ACHN (cell line): ENCODE results near the gene ADCY4.
"Not testable (repeated sequence)": the region's sequence is repeated elsewhere in the genome, so short reads cannot be mapped to it uniquely, and the experiment has no call there.

Experiments used
- DNase-seq: peaks from one replicate; pipeline ENCODE4 v3.0.0-alpha.2; 2015
- in situ Hi-C: cut with HindIII; loops from 2 replicates; pipeline ENCODE4 v1.10.0; 2017; ENCODE audit warnings: low sequenced_read_pairs, low pct_ligation_motif_present, low pct_unique_long_range_greater_than_20kb

Gene ADCY4

GRCh38 chr14:24334431-24335291 is at the start of gene ADCY4:
TSS of gene ADCY4 (minus strand) at chr14:24335071. CDS start at chr14:24334652, 419 bp downstream.
- in situ Hi-C loops: no loop called here
- DNase-seq: no peak

DNA sequence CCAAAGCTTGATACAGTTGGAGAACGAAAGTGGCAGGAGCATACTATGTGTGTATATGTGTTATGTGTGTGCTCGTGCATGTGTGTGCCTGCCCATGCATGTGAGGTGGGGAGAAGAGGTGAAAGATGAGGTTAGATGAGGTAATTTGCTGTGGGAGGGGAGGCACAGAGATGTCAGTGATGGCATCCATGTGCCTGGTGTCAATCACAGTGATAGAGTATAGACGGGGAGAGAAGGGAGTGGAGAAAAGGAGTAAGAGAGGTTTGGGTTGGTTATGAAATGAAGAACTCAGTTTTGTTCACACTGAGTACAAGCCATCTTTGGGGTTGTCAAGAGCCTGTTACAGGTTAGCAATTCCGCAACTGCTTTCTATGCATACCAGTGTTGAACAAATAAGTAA is 49.3 kb upstream of the ADCY4 start:
- no peak for DNase-seq

GRCh38 chr14:24382064-24382371 is 47.1 kb upstream of the ADCY4 start:
- in situ Hi-C loops: no loop called here
- no peak for DNase-seq

More for the DNA sequence above, 49.3 kb upstream of the ADCY4 start:
- in situ Hi-C loops: no loop called here

- DNase-seq: no peak
- in situ Hi-C loops: no loop called here
These were observed 46.6 kb upstream of the ADCY4 start for GRCh38 chr14:24381363-24382063.

DNA sequence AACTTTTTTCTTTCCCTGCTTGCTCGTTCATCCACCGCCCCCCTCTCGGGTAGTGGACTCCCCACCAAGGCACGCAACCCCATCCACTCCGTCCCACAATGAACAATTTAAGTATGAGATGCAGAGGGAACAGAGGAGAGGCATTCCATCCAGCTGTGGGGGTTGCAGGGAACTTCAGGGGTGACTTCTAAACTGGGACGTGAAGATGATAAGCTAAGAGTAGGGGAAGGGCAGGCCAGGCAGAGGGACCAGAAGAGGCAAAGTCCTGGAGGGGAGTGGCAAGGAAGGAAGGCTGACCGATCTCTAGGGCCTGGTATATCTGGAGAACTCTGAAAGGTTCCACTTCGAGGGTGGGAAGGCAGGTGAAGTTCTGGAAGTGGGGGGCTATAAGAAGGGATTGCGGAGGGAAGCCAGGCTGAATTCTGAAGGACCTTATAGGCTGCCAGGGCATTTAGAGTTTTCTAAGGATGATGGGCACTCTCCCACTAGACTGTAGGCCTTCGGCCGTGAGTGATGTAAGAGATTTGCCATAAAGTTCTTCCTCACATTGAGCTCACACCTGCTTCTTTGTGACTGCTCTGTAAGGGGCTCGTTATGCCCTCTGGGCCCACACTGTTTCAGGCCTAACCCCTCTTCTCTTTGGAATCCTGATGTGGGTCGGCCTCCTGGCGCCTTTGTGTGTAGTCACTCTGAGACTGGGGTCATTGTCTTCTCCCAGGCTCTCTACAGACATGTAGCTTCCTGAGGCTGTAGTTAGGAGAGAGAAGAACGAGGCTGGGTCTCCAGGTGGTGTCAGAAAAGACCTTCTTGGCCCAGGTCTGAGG is 45.2 kb upstream of the ADCY4 start:
- in situ Hi-C loops: no loop called here
- DNase-seq: no peak

DNA sequence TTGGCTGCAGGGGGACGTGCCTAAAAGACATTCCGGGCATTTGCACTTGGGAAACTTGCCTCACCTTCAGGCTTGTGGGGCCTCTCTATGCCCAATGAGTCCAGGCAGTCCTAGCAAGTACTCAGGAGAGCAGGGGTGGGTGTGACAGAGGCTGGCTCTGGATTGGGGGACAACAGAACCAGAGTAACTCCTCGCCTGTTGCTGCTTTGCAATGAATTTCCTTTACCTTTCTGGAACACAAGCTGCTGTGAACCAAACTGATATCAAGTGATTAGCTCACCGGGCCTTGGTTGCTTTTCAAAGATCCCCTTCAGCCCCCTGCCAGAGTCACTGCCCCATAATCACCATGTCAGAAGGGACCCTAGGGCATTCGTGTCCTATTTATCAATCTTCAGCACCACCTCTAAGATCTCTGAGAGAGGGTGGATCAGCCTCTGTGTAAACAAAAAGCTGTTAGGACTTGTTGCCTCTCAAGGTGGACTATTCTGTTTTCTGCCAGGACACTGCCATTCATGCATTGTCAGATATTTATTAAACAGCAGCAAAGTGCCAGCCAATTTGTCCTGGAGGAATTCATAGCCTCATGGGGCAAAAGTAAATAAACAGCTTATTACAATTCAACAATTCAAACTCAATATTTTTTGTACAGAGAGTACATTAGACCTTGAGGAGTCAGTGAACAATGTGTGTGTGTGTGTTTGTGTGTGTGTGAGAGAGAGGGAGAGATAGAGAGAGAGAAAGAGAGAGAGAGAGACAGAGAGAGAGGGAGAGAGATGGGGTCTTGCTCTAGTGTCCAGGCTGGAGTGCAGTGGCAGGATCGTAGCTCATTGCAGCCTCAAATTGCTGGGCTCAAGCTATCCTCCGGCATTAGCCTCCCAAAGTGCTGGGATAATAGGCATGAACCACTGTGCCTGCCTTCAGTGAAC is 44.4 kb upstream of the ADCY4 start:
- in situ Hi-C loops: no loop called here
- no peak for DNase-seq

GRCh38 chr14:24378327-24378726 is 43.5 kb upstream of the ADCY4 start:
- in situ Hi-C loops: no loop called here
- DNase-seq: no peak

- DNase-seq: no peak
- in situ Hi-C loops: no loop called here
These were observed 42.8 kb upstream of the ADCY4 start for GRCh38 chr14:24377657-24378056.

GRCh38 chr14:24377126-24377525 is 42.3 kb upstream of the ADCY4 start:
- in situ Hi-C loops: no loop called here
- no peak for DNase-seq

GRCh38 chr14:24376448-24377070 is 41.7 kb upstream of the ADCY4 start:
- in situ Hi-C loops: no loop called here
- DNase-seq: no peak

GRCh38 chr14:24372701-24373416 is 38.0 kb upstream of the ADCY4 start:
- DNase-seq: no peak
- in situ Hi-C loops: no loop called here

DNA sequence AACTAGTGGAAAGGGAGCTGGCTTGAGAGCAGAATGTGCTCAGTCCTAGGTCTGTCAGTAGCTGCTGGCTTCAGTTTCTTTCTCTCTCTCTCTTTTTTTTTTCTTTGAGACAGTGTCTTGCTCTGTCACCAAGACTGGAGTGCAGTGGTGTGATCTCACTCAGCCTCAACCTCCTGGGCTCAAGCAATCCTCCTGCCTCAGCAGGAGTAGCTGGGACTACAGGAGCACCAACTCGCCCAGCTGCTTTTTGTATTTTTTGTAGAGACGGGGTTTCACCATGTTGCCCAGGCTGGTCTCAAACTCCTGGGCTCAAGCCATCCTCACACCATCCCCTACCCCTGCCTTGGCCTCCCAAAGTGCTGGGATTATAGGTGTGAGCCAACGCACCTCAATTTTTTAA is 36.7 kb upstream of the ADCY4 start:
- in situ Hi-C loops, DNase-seq: not testable (repeated sequence)

GRCh38 chr14:24370748-24371147 is 35.9 kb upstream of the ADCY4 start:
- in situ Hi-C loops: no loop called here
- no peak for DNase-seq

DNA sequence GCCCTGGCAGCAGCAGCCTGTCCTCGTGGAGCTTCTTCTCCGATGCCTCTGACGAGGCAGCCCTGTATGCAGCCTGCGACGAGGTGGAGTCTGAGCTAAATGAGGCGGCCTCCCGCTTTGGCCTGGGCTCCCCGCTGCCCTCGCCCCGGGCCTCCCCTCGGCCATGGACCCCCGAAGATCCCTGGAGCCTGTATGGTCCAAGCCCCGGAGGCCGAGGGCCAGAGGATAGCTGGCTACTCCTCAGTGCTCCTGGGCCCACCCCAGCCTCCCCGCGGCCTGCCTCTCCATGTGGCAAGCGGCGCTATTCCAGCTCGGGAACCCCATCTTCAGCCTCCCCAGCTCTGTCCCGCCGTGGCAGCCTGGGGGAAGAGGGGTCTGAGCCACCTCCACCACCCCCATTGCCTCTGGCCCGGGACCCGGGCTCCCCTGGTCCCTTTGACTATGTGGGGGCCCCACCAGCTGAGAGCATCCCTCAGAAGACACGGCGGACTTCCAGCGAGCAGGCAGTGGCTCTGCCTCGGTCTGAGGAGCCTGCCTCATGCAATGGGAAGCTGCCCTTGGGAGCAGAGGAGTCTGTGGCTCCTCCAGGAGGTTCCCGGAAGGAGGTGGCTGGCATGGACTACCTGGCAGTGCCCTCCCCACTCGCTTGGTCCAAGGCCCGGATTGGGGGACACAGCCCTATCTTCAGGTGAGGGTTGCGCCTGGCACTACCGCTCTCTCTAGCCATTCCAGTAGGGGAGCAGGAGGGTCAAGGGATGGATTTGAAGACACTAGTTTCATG is 35.2 kb upstream of the ADCY4 start:
- DNase-seq: no peak
- in situ Hi-C loops: no loop called here

DNA sequence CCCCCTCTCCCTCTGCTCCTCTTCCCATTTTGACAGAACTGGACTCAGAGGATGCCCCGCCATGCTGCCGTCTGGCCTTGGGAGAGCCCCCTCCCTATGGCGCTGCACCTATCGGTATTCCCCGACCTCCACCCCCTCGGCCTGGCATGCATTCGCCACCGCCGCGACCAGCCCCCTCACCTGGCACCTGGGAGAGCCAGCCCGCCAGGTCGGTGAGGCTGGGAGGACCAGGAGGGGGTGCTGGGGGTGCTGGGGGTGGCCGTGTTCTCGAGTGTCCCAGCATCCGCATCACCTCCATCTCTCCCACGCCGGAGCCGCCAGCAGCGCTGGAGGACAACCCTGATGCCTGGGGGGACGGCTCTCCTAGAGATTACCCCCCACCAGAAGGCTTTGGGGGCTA is 34.6 kb upstream of the ADCY4 start:
- in situ Hi-C loops: no loop called here
- no peak for DNase-seq

DNA sequence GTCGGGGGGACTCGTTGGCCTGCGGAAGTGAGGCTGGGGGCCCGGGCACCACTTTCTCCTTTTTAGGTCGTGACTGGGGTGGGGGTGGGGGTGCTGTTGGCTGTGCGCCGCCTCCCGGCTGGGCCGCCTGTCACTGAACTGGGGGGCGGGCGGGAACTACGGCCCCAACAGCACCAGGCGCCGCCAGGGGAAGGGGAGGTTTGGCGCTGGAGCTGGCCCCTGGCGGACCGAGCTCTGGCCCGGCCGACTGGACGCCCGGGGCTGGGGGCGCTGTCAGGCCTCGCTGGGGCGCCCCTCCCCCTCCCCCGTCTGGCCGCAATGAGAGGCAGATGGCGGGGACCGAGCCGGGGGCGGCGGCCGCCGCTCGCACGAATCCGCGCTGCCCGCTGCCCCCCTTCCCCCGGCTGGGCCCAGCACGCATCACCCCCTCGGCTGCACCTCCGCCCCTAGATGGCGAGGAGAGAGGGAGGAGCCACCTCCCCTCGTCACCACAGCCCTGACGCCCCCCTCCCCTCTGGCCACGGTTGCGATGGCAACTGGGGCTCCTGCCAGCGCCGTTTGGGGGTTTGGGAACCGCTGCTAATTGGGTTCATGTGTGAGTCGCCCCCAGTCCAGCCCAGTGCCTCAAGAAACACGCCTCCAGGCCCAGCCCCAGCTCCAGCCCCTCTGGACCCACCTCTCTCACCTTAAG is 33.8 kb upstream of the ADCY4 start:
- no peak for DNase-seq
- in situ Hi-C loops: no loop called here
